ENCODE data around the gene PLPP1.
"Not testable (repeated sequence)": the region's sequence is repeated elsewhere in the genome, so short reads cannot be mapped to it uniquely, and the experiment has no call there.

PLPP1 gene

DNA sequence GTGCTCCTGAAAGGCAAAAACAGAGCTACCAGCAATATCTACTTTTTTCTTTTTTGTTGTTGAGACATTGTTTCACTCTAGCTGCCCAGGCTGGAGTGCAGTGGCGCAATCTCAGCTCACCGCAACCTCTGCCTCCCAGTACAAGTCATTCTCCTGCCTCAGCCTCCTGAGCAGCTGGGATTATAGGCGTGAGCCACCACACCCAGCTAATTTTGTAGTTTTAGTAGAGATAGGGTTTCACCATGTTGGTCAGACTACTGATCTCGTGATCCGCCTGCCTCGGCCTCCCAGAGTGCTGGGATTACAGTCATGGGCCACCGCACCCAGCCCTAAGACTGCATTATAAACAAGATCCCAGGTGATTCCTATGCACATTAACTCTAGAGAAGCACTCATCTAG is 17.0 kb downstream of the PLPP1 start:
- TF ChIP-seq CTCF (IDR thresholded peaks at IDR 0.05; ENCODE audit: extremely low read depth, missing control alignments), result no peak
- DNase-seq (ENCODE audit: low spot score), result no peak

- DNase-seq (ENCODE audit: low spot score), result no peak
- TF ChIP-seq CTCF (IDR thresholded peaks at IDR 0.05; ENCODE audit: extremely low read depth, missing control alignments), result no peak
These were observed 23.8 kb downstream of the PLPP1 start for GRCh38 chr5:55511010-55511409.

- TF ChIP-seq CTCF (IDR thresholded peaks at IDR 0.05; ENCODE audit: extremely low read depth, missing control alignments), result no peak
- no peak for DNase-seq (ENCODE audit: low spot score)
These were observed 24.3 kb downstream of the PLPP1 start for GRCh38 chr5:55510523-55510880.

GRCh38 chr5:55509796-55510522 is 24.8 kb downstream of the PLPP1 start:
- DNase-seq (ENCODE audit: low spot score), result no peak
- no peak for TF ChIP-seq CTCF (IDR thresholded peaks at IDR 0.05; ENCODE audit: extremely low read depth, missing control alignments)

DNA sequence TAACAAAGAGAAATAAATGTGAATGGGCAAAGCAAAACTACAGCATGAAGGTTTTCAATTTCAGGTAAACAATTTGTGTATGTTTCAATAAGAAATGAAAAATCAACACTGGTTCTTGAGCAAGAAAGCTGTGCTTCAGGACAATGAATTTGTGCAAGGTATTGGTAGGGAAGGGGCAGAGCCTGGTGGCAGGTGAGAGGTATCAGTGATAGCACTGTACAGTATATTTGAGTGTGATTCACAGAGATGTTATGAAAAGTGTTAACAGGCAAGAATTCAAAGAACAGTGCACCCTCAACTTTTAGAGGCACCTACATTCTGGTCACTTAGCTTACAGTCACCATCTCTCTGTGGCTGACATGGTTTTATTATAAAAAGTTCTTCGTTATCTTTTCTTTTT is 25.7 kb downstream of the PLPP1 start:
- no peak for TF ChIP-seq CTCF (IDR thresholded peaks at IDR 0.05; ENCODE audit: extremely low read depth, missing control alignments)
- no peak for DNase-seq (ENCODE audit: low spot score)

- DNase-seq (ENCODE audit: low spot score), result no peak
- no peak for TF ChIP-seq CTCF (IDR thresholded peaks at IDR 0.05; ENCODE audit: extremely low read depth, missing control alignments)
These were observed 27.2 kb downstream of the PLPP1 start for GRCh38 chr5:55507574-55507973.

DNA sequence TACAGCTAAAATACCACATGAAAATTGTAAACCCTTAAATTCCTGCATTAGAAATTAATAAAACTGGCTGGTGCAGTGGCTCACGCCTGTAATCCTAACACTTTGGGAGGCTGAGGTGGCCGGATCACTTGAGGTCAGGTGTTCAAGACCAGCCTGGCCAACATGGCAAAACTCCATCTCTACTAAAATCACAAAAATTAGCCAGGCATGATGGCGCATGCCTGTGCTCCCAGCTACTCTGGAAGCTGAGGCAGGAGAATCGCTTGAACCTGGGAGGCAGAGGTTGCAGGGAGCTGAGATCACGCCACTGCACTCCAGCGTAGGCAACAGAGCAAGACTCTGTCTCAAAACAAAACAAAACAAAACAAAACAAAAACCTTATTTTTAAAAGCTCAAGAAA is 29.1 kb downstream of the PLPP1 start:
- not testable (repeated sequence) for DNase-seq (ENCODE audit: low spot score)

DNA sequence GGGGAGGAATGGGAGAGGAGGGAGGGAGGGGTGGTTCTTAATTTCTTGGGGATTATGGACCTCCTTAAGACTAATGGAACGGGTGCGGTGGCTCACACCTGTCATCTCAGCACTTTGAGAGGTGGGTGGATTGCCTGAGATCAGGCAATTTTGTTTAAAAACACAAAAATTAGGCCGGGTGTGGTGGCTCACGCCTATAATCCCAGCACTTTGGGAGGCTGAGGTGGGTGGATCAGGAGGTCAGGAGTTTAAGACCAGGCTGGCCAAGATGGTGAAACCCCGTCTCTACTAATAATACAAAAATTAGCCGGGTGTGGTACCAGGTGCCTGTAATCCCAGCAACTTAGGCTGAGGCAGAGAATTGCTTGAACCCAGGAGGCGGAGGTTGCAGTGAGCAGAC is 30.8 kb downstream of the PLPP1 start:
- DNase-seq (ENCODE audit: low spot score), result not testable (repeated sequence)
